RWPE2 (cell line): ENCODE data around the gene MIB1.

Experiments
- ATAC-seq: fragments of 200-7000 bp; cut with Tn5 transposase; 3 replicates; pipeline ENCODE4 v1.9.1; 2021; ENCODE audit warnings: low read depth
- DNase-seq: peaks from one replicate; pipeline ENCODE4 v3.0.0-alpha.2; 2020; ENCODE audit warnings: low spot score
- H3K27ac ChIP-seq: fragments of 450-650 bp; 2 replicates; pipeline ENCODE4 v1.5.1; 2017; ENCODE audit warnings: mild to moderate bottlenecking; ENCODE audit not compliant: poor library complexity, severe bottlenecking
- H3K27me3 ChIP-seq: fragments of 250-450 bp; sonication (Bioruptor Pico); 2 replicates; pipeline ENCODE4 v1.5.1; 2021; ENCODE audit warnings: mild to moderate bottlenecking, moderate library complexity; ENCODE audit not compliant: insufficient read depth, poor library complexity, severe bottlenecking
- H3K36me3 ChIP-seq: fragments of 250-450 bp; sonication (Bioruptor Pico); 2 replicates; pipeline ENCODE4 v1.5.1; 2020; ENCODE audit warnings: low read depth, mild to moderate bottlenecking, moderate library complexity
- H3K4me1 ChIP-seq: fragments of 250-450 bp; sonication (Bioruptor Pico); 2 replicates; pipeline ENCODE4 v1.5.1; 2021; ENCODE audit warnings: mild to moderate bottlenecking, moderate library complexity; ENCODE audit not compliant: insufficient read depth, poor library complexity, severe bottlenecking
- H3K4me3 ChIP-seq: fragments of 250-450 bp; sonication (Bioruptor Pico); 2 replicates; pipeline ENCODE4 v1.5.1; 2021; ENCODE audit warnings: mild to moderate bottlenecking, moderate library complexity; ENCODE audit not compliant: severe bottlenecking
- H3K9me3 ChIP-seq: fragments of 250-450 bp; sonication (Bioruptor Pico); 2 replicates; pipeline ENCODE4 v1.5.1; 2021; ENCODE audit warnings: mild to moderate bottlenecking, moderate library complexity; ENCODE audit not compliant: severe bottlenecking
- CTCF ChIP-seq: fragments of 450-650 bp; IDR thresholded peaks from one replicate; pipeline ENCODE4 v1.5.1; 2017; ENCODE audit warnings: mild to moderate bottlenecking, moderate library complexity; ENCODE audit not compliant: poor library complexity, severe bottlenecking

Gene MIB1

GRCh38 chr18:21834299-21834660, 93.7 kb downstream of the MIB1 start:
- no peak for ATAC-seq

GRCh38 chr18:21841570-21841969, 101.0 kb downstream of the MIB1 start:
- H3K27me3 ChIP-seq, result no peaks in the 10 kb centered on the region
- H3K9me3 ChIP-seq, result no peaks in the 10 kb centered on the region
- H3K4me1 ChIP-seq, result no peaks in the 10 kb centered on the region
- H3K36me3 ChIP-seq, result peaks cover 61% of the 10 kb centered on the region
- no peak overlapping the region for H3K27ac ChIP-seq
- no peak for TF ChIP-seq CTCF
- H3K4me3 ChIP-seq, result no peak overlapping the region
- no peak for DNase-seq
- ATAC-seq, result no peak

More at GRCh38 chr18:21834299-21834660, 93.7 kb downstream of the MIB1 start:
- H3K27me3 ChIP-seq, result no peaks in the 10 kb centered on the region
- no peaks in the 10 kb centered on the region for H3K9me3 ChIP-seq
- H3K4me3 ChIP-seq, result no peak overlapping the region
- no peak overlapping the region for H3K27ac ChIP-seq
- peaks cover 16% of the 10 kb centered on the region for H3K36me3 ChIP-seq
- TF ChIP-seq CTCF, result no peak
- no peaks in the 10 kb centered on the region for H3K4me1 ChIP-seq
- DNase-seq, result no peak

DNA sequence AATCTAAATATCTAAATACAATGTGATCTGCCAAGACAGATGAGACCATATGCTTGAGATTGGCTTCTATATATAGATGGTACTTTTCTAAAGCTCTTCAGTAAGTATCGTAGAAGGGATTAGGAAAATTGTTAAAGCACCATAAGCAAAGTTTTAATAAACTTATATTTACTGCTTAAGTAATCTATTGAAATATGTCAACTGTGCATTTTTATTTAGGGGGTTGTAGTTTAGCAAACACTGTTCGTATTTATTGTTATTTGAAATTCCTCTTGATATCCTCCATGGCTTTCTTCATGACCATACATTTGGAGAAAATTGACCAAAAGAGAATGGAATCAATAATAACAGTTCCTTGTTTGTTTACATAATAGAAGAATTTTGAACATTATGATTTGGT, 102.7 kb downstream of the MIB1 start:
- H3K4me1 ChIP-seq, result no peaks in the 10 kb centered on the region
- H3K36me3 ChIP-seq, result peaks cover 70% of the 10 kb centered on the region
- ATAC-seq (no peak), DNase-seq (no peak)
- no peak for TF ChIP-seq CTCF
- H3K27ac ChIP-seq, result no peak overlapping the region
- H3K4me3 ChIP-seq, result no peak overlapping the region
- H3K27me3 ChIP-seq, result no peaks in the 10 kb centered on the region
- no peaks in the 10 kb centered on the region for H3K9me3 ChIP-seq

DNA sequence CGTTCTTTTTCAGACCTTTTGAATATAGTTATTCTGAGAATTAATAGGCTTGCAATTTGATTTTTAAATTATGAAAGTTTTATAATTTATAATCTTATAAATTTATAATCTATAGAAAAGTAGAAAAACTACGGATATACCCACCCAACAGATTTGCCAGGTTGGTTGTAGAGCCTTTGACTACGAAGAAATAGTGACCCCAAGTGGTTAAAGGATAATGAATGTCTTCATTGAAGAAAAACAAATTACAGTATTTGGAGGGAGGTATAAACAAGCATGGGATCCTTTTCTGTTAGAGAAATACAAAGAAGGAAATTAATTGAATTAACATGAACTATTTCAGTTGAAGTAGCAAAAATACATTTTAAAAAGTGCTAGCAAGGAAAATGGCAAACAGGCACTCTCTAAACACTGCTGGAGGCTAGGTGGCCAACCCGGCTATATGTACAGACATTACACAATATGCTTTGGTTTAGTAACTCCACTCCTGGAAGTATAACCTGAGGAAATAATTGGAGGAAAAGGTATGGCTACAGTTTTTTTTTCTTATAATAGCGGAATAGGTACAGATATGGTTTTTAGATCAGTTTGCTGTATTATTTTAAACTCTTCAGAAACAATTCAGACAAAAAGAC, 110.9 kb downstream of the MIB1 start:
- no peaks in the 10 kb centered on the region for H3K4me1 ChIP-seq
- H3K9me3 ChIP-seq, result no peaks in the 10 kb centered on the region
- no peak overlapping the region for H3K27ac ChIP-seq
- H3K4me3 ChIP-seq, result no peak overlapping the region
- DNase-seq, result no peak
- TF ChIP-seq CTCF, result peak; percentile 56
- ATAC-seq, result no peak
- no peaks in the 10 kb centered on the region for H3K27me3 ChIP-seq
- H3K36me3 ChIP-seq, result peaks cover 43% of the 10 kb centered on the region

- peaks cover 43% of the 10 kb centered on the region for H3K36me3 ChIP-seq
- no peak overlapping the region for H3K27ac ChIP-seq
- no peaks in the 10 kb centered on the region for H3K4me1 ChIP-seq
- DNase-seq (no peak), ATAC-seq (no peak)
- H3K27me3 ChIP-seq, result no peaks in the 10 kb centered on the region
- TF ChIP-seq CTCF, result no peak
- H3K4me3 ChIP-seq, result no peak overlapping the region
- H3K9me3 ChIP-seq, result no peaks in the 10 kb centered on the region
These were observed 112.4 kb downstream of the MIB1 start for GRCh38 chr18:21853016-21853415.
